ENCODE measurements around the gene THOC6.

The THOC6 gene

GRCh38 chr16:3023669-3024478 lies at the start of gene THOC6, which contains the start of gene HCFC1R1:
Gene THOC6 (plus strand): TSS chr16:3024035. CDS start chr16:3024327, 292 bp downstream.
Gene HCFC1R1 (minus strand): TSS chr16:3023942. CDS start chr16:3023941, 1 bp downstream.
- peak; percentile 98 for DNase-seq

GRCh38 chr16:2974319-2975056 lies 49.3 kb upstream of the THOC6 start:
- DNase-seq, result no peak

- no peak for DNase-seq
Observed at GRCh38 chr16:2975161-2975795, 48.6 kb upstream of the THOC6 start.

- no peak for DNase-seq
Observed at GRCh38 chr16:2976201-2976600, 47.6 kb upstream of the THOC6 start.

- no peak for DNase-seq
Observed at GRCh38 chr16:2976673-2977072, 47.2 kb upstream of the THOC6 start.

GRCh38 chr16:2977440-2977839 lies 46.4 kb upstream of the THOC6 start:
- no peak for DNase-seq

GRCh38 chr16:2979669-2980226 lies 44.1 kb upstream of the THOC6 start:
- DNase-seq, result no peak

- DNase-seq, result peak; percentile 85
Observed at GRCh38 chr16:2980227-2981176, 43.3 kb upstream of the THOC6 start, which contains the start of gene PKMYT1. Gene PKMYT1 (minus strand): TSS chr16:2980446. CDS start chr16:2979657, 789 bp downstream.

GRCh38 chr16:2981177-2981898 lies 42.5 kb upstream of the THOC6 start:
- DNase-seq, result no peak

GRCh38 chr16:2981899-2982250 lies 42.0 kb upstream of the THOC6 start:
- no peak for DNase-seq

GRCh38 chr16:2982402-2982801 lies 41.4 kb upstream of the THOC6 start:
- DNase-seq, result no peak

- peak; percentile 81 for DNase-seq
Observed at GRCh38 chr16:2983706-2984136, 40.1 kb upstream of the THOC6 start.

- no peak for DNase-seq
Observed at GRCh38 chr16:2985462-2985861, 38.4 kb upstream of the THOC6 start.

- no peak for DNase-seq
Observed at GRCh38 chr16:2985893-2986355, 37.9 kb upstream of the THOC6 start.

GRCh38 chr16:2986623-2987188 lies 37.1 kb upstream of the THOC6 start:
- no peak for DNase-seq

GRCh38 chr16:2987286-2987685 lies 36.5 kb upstream of the THOC6 start:
- no peak for DNase-seq

- peak; percentile 36 for DNase-seq
Observed at GRCh38 chr16:2987833-2988232, 36.0 kb upstream of the THOC6 start.

- no peak for DNase-seq
Observed at GRCh38 chr16:2988590-2989099, 35.2 kb upstream of the THOC6 start.

- DNase-seq, result no peak
Observed at GRCh38 chr16:2990891-2991290, 32.9 kb upstream of the THOC6 start.

- DNase-seq, result no peak
Observed at GRCh38 chr16:2991566-2992261, 32.1 kb upstream of the THOC6 start.

Measured in fibroblast of skin of right biceps (primary cell).